ENCODE measurements around the gene DUOX2. TPM values are rescaled to one million over a fixed set of nuclear protein-coding genes. Genes with fewer than 3 reads are reported as not detected.

Gene DUOX2
- total RNA-seq, 4 donors from 2014 or later, result 0.19 to 3.3 (median 1.6) TPM

DNA sequence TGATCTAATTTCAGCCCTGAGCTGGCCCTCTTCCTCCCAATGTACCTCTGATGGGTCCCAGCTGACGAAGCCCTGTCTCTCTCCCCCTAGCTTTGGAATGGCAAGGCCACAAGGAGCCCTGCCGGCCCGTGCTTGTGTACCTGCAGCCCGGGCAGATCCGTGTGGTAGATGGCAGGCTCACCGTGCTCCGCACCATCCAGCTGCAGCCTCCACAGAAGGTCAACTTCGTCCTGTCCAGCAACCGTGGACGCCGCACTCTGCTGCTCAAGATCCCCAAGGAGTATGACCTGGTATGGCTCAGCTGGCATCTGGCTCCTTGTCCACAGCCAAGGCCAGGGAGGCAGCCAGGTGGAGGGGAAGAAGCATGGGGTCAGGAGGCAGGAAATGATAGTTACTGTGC, 30.0 kb upstream of the DUOX2 start:
- Histone ChIP-seq H3K4me1 (no peaks in the 10 kb centered on the region), H3K9me3 (no peaks in the 10 kb centered on the region), H3K27ac (no peak overlapping the region), H3K36me3 (no peaks in the 10 kb centered on the region), H3K27me3 (no peaks in the 10 kb centered on the region), H3K4me3 (no peak overlapping the region)
- DNase-seq, result no peak
- no peak for TF ChIP-seq POLR2A (IDR thresholded peaks at IDR 0.05)
- TF ChIP-seq, protein P1, sequence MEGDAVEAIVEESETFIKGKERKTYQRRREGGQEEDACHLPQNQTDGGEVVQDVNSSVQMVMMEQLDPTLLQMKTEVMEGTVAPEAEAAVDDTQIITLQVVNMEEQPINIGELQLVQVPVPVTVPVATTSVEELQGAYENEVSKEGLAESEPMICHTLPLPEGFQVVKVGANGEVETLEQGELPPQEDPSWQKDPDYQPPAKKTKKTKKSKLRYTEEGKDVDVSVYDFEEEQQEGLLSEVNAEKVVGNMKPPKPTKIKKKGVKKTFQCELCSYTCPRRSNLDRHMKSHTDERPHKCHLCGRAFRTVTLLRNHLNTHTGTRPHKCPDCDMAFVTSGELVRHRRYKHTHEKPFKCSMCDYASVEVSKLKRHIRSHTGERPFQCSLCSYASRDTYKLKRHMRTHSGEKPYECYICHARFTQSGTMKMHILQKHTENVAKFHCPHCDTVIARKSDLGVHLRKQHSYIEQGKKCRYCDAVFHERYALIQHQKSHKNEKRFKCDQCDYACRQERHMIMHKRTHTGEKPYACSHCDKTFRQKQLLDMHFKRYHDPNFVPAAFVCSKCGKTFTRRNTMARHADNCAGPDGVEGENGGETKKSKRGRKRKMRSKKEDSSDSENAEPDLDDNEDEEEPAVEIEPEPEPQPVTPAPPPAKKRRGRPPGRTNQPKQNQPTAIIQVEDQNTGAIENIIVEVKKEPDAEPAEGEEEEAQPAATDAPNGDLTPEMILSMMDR (IDR thresholded peaks at IDR 0.05), result no peak

DNA sequence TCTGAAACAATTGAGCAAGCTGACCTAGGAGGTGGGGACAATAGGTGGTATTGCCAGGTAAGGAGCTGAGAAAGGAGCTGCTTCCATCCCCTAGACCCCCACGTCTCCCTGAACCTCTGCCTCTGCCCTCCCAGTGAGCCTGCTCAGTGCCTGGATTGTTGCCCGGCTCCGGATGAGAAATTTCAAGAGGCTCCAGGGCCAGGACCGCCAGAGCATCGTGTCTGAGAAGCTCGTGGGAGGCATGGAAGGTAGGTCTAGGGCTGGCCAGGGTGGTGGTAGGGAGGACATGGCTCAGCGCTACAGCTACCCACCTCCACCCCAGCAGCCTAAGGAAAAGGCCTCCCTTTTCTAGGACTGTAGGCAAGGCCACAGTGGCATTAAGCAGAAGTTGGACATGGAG, 29.1 kb upstream of the DUOX2 start:
- Histone ChIP-seq H3K4me3 (no peak overlapping the region), H3K4me1 (no peaks in the 10 kb centered on the region), H3K36me3 (no peaks in the 10 kb centered on the region), H3K9me3 (no peaks in the 10 kb centered on the region), H3K27ac (no peak overlapping the region), H3K27me3 (no peaks in the 10 kb centered on the region)
- DNase-seq, result no peak
- TF ChIP-seq, protein P1 (IDR thresholded peaks at IDR 0.05), result no peak
- TF ChIP-seq POLR2A (IDR thresholded peaks at IDR 0.05), result no peak

GRCh38 chr15:45141386-45141785, 27.4 kb upstream of the DUOX2 start:
- Histone ChIP-seq H3K36me3 (no peaks in the 10 kb centered on the region), H3K9me3 (no peaks in the 10 kb centered on the region), H3K4me3 (no peak overlapping the region), H3K4me1 (no peaks in the 10 kb centered on the region), H3K27ac (no peak overlapping the region), H3K27me3 (no peaks in the 10 kb centered on the region)
- no peak for TF ChIP-seq POLR2A (IDR thresholded peaks at IDR 0.05)
- TF ChIP-seq, protein P1 (IDR thresholded peaks at IDR 0.05), result no peak
- DNase-seq, result no peak

GRCh38 chr15:45140557-45141250, 26.7 kb upstream of the DUOX2 start:
- Histone ChIP-seq H3K4me3 (no peak overlapping the region), H3K27ac (no peak overlapping the region), H3K9me3 (no peaks in the 10 kb centered on the region), H3K4me1 (no peaks in the 10 kb centered on the region), H3K36me3 (no peaks in the 10 kb centered on the region), H3K27me3 (no peaks in the 10 kb centered on the region)
- TF ChIP-seq, protein P1 (IDR thresholded peaks at IDR 0.05), result no peak
- DNase-seq, result no peak

DNA sequence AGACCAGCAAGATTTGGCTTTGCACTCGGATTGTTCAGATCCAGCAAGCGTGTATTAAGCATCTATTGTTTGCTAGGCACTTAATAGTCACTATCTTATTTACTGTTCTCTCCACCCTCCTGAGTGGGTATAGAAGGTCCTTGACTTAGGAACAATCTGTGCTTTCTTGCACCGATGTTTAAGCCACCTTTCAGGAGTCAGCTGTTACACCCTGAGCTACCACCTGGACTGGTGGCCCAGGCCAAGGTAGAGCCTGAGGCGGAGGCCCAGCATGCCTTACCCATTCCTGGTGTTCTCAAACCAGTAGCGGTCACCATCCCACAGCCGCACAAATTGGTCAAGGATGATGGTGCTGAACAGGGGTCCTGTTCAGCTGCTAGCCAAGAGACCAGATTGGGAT, 25.8 kb upstream of the DUOX2 start:
- no peak for TF ChIP-seq POLR2A (IDR thresholded peaks at IDR 0.05)
- TF ChIP-seq, protein P1 (IDR thresholded peaks at IDR 0.05), result no peak
- no peak for DNase-seq
- Histone ChIP-seq H3K4me1 (peaks cover 0 to 7% (median 4%) of the 10 kb centered on the region in 4 donors), H3K9me3 (no peaks in the 10 kb centered on the region), H3K27ac (no peak overlapping the region), H3K4me3 (no peak overlapping the region), H3K36me3 (no peaks in the 10 kb centered on the region), H3K27me3 (peaks cover 0 to 7% of the 10 kb centered on the region in 2 donors)
